ENCODE results near the gene NWD2. TPM values are rescaled to one million over a fixed set of nuclear protein-coding genes. Genes with fewer than 3 reads are reported as not detected.

The NWD2 gene
- polyA plus RNA-seq, 2 of the 4 experiments (the other 2 are of a cell fraction), result not detected

DNA sequence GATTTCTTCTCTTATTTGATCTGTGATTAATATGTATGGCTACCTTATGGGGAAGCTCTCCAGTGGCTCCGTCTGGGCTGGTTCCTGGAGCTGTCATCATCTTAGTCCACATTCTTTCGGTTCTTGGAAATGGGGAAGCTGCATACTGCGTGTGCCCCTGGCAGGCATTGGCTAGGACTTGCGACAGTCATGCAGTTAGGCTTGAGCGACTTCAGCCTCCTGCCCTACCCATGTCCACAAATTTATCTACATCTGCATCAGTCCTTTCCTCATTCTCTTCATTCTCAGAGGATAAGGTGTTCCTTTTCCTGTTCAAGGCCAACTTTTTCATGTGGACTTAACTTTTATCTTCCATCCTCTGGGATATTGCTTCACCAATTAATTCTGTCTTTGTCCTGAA, 227.4 kb downstream of the NWD2 start:
- DNase-seq (ENCODE audit: low read depth in 1 of 2, low spot score in 1 of 2) (peak in 1 of 2 experiments; percentile 1), ATAC-seq (no peak), FAIRE-seq (no peak)
- Histone ChIP-seq H3K27ac (no peak overlapping the region), H3K4me2 (no peak overlapping the region), H3K9me3 (no peaks in the 10 kb centered on the region; the same call in 2 of the 3 replicates), H3K4me3 (no peak overlapping the region), H3K4me1 (no peaks in the 10 kb centered on the region)
- WGBS (ENCODE audit: missing lambda C conversion rate), result 23% methylated on average over 5 of the region's 5 CpGs
- TF ChIP-seq MAZ (IDR thresholded peaks at IDR 0.05; ENCODE audit: borderline replicate concordance, low read depth, low read length) (no peak), RARB (CRISPR knock-in tag; IDR thresholded peaks at IDR 0.05) (no peak), POLR2AphosphoS2 (conservative IDR thresholded peaks at IDR 0.05; ENCODE audit: low read length) (no peak), NPAS2 (CRISPR knock-in tag; IDR thresholded peaks at IDR 0.05; ENCODE audit: borderline replicate concordance) (no peak), RNF2 (IDR thresholded peaks at IDR 0.05; ENCODE audit: borderline replicate concordance, low read depth) (no peak), NFE2L2 (conservative IDR thresholded peaks at IDR 0.05; ENCODE audit: low read length) (no peak), HOXB13 (CRISPR knock-in tag; IDR thresholded peaks at IDR 0.05; ENCODE audit: low read depth) (no peak), JUN (IDR thresholded peaks at IDR 0.05) (no peak), CBX2 (IDR thresholded peaks at IDR 0.05; ENCODE audit: borderline replicate concordance, low read depth) (no peak), ZNF302 (CRISPR knock-in tag; IDR thresholded peaks at IDR 0.05) (no peak), TFCP2L1 (CRISPR knock-in tag; IDR thresholded peaks at IDR 0.05) (no peak), RFX5 (IDR thresholded peaks at IDR 0.05) (no peak), EP300 (IDR thresholded peaks at IDR 0.05) (no peak)
- TF ChIP-seq, protein P1, sequence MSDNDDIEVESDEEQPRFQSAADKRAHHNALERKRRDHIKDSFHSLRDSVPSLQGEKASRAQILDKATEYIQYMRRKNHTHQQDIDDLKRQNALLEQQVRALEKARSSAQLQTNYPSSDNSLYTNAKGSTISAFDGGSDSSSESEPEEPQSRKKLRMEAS (IDR thresholded peaks at IDR 0.05), result no peak
- TF ChIP-seq, protein P2, sequence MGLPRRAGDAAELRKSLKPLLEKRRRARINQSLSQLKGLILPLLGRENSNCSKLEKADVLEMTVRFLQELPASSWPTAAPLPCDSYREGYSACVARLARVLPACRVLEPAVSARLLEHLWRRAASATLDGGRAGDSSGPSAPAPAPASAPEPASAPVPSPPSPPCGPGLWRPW (IDR thresholded peaks at IDR 0.05), result no peak
- TF ChIP-seq, protein P3, sequence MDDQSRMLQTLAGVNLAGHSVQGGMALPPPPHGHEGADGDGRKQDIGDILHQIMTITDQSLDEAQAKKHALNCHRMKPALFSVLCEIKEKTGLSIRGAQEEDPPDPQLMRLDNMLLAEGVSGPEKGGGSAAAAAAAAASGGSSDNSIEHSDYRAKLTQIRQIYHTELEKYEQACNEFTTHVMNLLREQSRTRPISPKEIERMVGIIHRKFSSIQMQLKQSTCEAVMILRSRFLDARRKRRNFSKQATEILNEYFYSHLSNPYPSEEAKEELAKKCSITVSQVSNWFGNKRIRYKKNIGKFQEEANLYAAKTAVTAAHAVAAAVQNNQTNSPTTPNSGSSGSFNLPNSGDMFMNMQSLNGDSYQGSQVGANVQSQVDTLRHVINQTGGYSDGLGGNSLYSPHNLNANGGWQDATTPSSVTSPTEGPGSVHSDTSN (IDR thresholded peaks at IDR 0.05), result no peak
- ChIA-PET POLR2A (no interaction called here), CTCF (interaction anchor here (1.4 kb wide), 1 partner anchor 19 kb away, joined by 3 read pairs; a partner anchor contains a TSS)

DNA sequence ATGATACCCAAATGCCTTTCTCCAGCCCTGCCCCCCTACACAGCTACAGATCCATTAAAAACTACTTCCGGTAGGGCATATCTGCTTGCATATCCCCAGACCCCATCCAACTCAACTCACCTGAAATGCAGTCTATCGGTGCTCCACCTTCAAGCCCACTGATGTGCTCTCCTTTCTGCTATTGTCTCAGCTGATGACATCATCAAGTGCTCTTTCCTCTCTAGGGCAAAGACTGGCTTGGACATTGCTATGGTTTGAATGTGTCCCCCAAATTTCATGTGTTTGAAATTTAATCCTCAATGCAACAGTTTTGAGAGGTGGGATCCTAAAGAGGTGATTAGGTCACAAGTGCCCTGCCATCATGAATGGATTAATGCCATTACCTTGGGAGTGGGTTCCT, 229.3 kb downstream of the NWD2 start:
- Histone ChIP-seq H3K27ac (no peak overlapping the region), H3K4me3 (no peak overlapping the region), H3K9me3 (no peaks in the 10 kb centered on the region; the same call in 2 of the 3 replicates), H3K4me2 (no peak overlapping the region), H3K4me1 (no peaks in the 10 kb centered on the region)
- ATAC-seq (no peak), FAIRE-seq (no peak), DNase-seq (ENCODE audit: low read depth in 1 of 2, low spot score in 1 of 2) (no peak)
- ChIA-PET CTCF (no interaction called here), POLR2A (no interaction called here)
- WGBS (ENCODE audit: missing lambda C conversion rate), result 40% methylated on average over 2 of the region's 2 CpGs
- TF ChIP-seq NPAS2 (CRISPR knock-in tag; IDR thresholded peaks at IDR 0.05; ENCODE audit: borderline replicate concordance) (no peak), JUNB (IDR thresholded peaks at IDR 0.05) (no peak)

DNA sequence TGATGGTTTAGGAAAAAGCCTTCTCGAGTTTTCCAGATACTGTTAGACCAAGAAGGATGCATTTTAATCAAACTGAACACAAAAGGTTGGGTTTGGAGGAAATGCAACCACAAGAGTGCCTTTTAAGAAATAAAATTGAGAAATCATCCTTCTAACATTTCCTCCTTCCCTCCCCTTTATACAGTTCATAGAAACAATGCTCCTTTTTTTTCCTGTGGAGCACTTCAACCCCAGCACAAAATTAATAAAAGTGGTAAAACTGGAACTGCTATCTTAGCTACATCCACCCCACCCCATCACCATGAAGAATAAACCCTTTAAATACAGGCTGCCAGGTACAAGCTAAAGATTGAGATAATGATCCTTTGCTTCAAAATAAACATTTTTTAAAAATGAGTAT, 230.5 kb downstream of the NWD2 start:
- FAIRE-seq, result no peak
- CTCF ChIA-PET, result interaction anchor here (0.6 kb wide), 1 partner anchor 23 kb away, joined by 3 read pairs; no protein-coding TSS in a partner anchor
- POLR2A ChIA-PET, result no interaction called here
- Histone ChIP-seq H3K4me1 (no peaks in the 10 kb centered on the region), H3K4me3 (no peak overlapping the region), H3K4me2 (no peak overlapping the region), H3K27ac (no peak overlapping the region), H3K9me3 (no peaks in the 10 kb centered on the region; the same call in 2 of the 3 replicates)
- 0% methylated on average over 1 of the region's 1 CpG for WGBS (ENCODE audit: missing lambda C conversion rate)
- no peak for DNase-seq (ENCODE audit: low read depth in 1 of 2, low spot score in 1 of 2)
- no peak for ATAC-seq
- TF ChIP-seq ZFP36 (IDR thresholded peaks at IDR 0.05; ENCODE audit: borderline replicate concordance, partially characterized antibody) (no peak), EP300 (IDR thresholded peaks at IDR 0.05) (no peak), SREBF2 (IDR thresholded peaks at IDR 0.05) (no peak), FOSB (CRISPR knock-in tag; IDR thresholded peaks at IDR 0.05) (no peak), RNF2 (IDR thresholded peaks at IDR 0.05; ENCODE audit: borderline replicate concordance, low read depth) (no peak), NR3C1 (IDR thresholded peaks at IDR 0.05) (no peak), KDM5A (IDR thresholded peaks at IDR 0.05) (no peak), POLR2A (IDR thresholded peaks at IDR 0.05; ENCODE audit: low read length) (no peak), FOXS1 (CRISPR knock-in tag; IDR thresholded peaks at IDR 0.05) (no peak), MYC (IDR thresholded peaks at IDR 0.05; ENCODE audit: borderline replicate concordance, low read length) (no peak), MAZ (IDR thresholded peaks at IDR 0.05; ENCODE audit: borderline replicate concordance, low read depth, low read length) (no peak), RCOR1 (IDR thresholded peaks at IDR 0.05; ENCODE audit: low read depth, low read length) (no peak), GATA3 (IDR thresholded peaks at IDR 0.05; ENCODE audit: borderline replicate concordance) (no peak)
- TF ChIP-seq, protein P4, sequence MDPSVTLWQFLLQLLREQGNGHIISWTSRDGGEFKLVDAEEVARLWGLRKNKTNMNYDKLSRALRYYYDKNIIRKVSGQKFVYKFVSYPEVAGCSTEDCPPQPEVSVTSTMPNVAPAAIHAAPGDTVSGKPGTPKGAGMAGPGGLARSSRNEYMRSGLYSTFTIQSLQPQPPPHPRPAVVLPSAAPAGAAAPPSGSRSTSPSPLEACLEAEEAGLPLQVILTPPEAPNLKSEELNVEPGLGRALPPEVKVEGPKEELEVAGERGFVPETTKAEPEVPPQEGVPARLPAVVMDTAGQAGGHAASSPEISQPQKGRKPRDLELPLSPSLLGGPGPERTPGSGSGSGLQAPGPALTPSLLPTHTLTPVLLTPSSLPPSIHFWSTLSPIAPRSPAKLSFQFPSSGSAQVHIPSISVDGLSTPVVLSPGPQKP (IDR thresholded peaks at IDR 0.05; ENCODE audit: low read depth, low read length), result no peak
- TF ChIP-seq, protein P5, sequence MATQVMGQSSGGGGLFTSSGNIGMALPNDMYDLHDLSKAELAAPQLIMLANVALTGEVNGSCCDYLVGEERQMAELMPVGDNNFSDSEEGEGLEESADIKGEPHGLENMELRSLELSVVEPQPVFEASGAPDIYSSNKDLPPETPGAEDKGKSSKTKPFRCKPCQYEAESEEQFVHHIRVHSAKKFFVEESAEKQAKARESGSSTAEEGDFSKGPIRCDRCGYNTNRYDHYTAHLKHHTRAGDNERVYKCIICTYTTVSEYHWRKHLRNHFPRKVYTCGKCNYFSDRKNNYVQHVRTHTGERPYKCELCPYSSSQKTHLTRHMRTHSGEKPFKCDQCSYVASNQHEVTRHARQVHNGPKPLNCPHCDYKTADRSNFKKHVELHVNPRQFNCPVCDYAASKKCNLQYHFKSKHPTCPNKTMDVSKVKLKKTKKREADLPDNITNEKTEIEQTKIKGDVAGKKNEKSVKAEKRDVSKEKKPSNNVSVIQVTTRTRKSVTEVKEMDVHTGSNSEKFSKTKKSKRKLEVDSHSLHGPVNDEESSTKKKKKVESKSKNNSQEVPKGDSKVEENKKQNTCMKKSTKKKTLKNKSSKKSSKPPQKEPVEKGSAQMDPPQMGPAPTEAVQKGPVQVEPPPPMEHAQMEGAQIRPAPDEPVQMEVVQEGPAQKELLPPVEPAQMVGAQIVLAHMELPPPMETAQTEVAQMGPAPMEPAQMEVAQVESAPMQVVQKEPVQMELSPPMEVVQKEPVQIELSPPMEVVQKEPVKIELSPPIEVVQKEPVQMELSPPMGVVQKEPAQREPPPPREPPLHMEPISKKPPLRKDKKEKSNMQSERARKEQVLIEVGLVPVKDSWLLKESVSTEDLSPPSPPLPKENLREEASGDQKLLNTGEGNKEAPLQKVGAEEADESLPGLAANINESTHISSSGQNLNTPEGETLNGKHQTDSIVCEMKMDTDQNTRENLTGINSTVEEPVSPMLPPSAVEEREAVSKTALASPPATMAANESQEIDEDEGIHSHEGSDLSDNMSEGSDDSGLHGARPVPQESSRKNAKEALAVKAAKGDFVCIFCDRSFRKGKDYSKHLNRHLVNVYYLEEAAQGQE (IDR thresholded peaks at IDR 0.05), result no peak
- TF ChIP-seq, protein P3 (IDR thresholded peaks at IDR 0.05), result no peak

All from A549 (cell line).